Left ventricle myocardium inferior (tissue), 1 donor: ENCODE results near the gene SNX30. TPM values are rescaled to one million over a fixed set of nuclear protein-coding genes. Genes with fewer than 3 reads are reported as not detected.

Experiments
- DNase-seq: peaks from one replicate; pipeline ENCODE4 v3.0.0-alpha.2; 2020
- H3K27ac ChIP-seq: fragments of 200-600 bp; replicated peaks from 2 replicates; pipeline ENCODE4 v1.8.0; 2021
- H3K27me3 ChIP-seq: fragments of 200-600 bp; 2 replicates; pipeline ENCODE4 v1.8.0; 2021; ENCODE audit warnings: low read depth
- H3K36me3 ChIP-seq: fragments of 200-600 bp; 2 replicates; pipeline ENCODE4 v1.8.0; 2021
- H3K4me1 ChIP-seq: fragments of 200-600 bp; 2 replicates; pipeline ENCODE4 v1.8.0; 2021
- H3K4me3 ChIP-seq: fragments of 200-600 bp; 2 replicates; pipeline ENCODE4 v1.8.0; 2021; ENCODE audit warnings: mild to moderate bottlenecking, moderate library complexity
- H3K9me3 ChIP-seq: fragments of 200-600 bp; replicated peaks from 2 replicates; pipeline ENCODE4 v1.8.0; 2021
- intact Hi-C: fragments of 100-400 bp; cut with micrococcal nuclease; formaldehyde crosslinking; loops from one replicate; pipeline ENCODE4 v1.11.0; 2022
- long read RNA-seq: library from polyadenylated mRNA; unstranded; transcript quantifications from one replicate; pipeline ENCODE4 v2.0.0, GENCODE V29; 2021
- total RNA-seq: library from RNA; stranded (reverse); fragmentation: NEBNext Ultra II Directional; extraction: Animal tissue kit (Norgen Biotek cat#: 25700); gene quantifications from one replicate; pipeline ENCODE4 v1.2.1, GENCODE V29; 2021
- TF ChIP-seq, protein P1 (sequence below): fragments of 200-600 bp; IDR thresholded peaks from 2 replicates; pipeline ENCODE4 v1.8.0; 2021; ENCODE audit warnings: antibody characterized with exemption, mild to moderate bottlenecking, borderline replicate concordance
- donor health status: DM: no; HTN: yes; CAD: no; lungs with severe emphysema.

Gene SNX30, protein sequence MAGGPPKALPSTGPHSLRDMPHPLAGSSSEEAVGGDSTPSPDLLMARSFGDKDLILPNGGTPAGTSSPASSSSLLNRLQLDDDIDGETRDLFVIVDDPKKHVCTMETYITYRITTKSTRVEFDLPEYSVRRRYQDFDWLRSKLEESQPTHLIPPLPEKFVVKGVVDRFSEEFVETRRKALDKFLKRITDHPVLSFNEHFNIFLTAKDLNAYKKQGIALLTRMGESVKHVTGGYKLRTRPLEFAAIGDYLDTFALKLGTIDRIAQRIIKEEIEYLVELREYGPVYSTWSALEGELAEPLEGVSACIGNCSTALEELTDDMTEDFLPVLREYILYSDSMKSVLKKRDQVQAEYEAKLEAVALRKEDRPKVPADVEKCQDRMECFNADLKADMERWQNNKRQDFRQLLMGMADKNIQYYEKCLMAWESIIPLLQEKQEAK
- total RNA-seq: 3.2 TPM
- long read RNA-seq, full-length matches to known transcripts: 1 of 1 reads
- long read RNA-seq, partial matches to known transcripts: 0 of 1 reads
- long read RNA-seq, other reads (novel, unspliced or antisense): 0 of 1 reads

DNA sequence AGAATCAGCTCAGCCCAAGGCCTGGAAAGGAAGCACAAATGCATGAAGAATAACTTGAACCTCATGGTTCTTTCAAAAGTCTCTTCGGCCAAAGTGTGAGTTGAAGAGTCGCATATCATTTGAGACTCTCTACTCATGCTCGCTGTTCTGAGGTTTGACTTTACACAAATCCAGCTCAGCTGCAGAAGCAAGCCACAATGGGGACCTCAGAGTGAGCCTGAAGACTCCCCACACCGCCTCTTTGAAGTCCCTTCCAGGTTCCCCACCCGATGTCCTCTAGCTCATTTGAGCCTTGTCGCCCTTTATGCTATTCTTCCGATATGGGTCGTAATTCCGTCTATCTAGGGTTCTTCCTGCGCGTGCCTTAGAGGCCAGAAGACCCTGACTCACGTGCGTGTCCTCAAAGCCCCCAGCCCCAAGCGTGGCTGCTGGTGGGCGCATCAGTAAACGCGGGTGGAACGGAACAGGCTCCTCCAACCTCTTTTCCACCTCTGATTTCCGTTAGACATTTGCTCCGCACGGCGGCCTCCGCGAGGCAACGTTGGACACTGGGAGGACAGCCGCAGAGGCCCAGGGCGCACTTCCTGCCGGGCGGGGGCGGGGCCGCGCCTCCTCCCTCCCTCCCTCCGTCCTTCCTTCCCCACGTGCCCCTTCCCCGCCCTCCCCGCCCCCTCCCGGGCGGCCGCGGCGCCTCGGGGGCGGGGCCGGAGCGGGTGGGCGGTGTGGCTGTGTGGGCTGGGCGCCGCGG lies at the start of gene SNX30:
Gene SNX30 (plus strand): TSS at position 745 of the 748 bp plus-strand sequence. CDS start 242 bp downstream, outside the sequence.
- intact Hi-C loops: no loop called here
- Histone ChIP-seq H3K4me3 (peak within 1 kb of the TSS; percentile 99), H3K27ac (peak within 1 kb of the TSS; percentile 90), H3K36me3 (no peaks in the 10 kb centered on the region), H3K9me3 (no peaks in the 10 kb centered on the region), H3K27me3 (no peaks in the 10 kb centered on the region), H3K4me1 (peaks cover 51% of the 10 kb centered on the region)
- DNase-seq: peak; percentile 92
- TF ChIP-seq, protein P1, sequence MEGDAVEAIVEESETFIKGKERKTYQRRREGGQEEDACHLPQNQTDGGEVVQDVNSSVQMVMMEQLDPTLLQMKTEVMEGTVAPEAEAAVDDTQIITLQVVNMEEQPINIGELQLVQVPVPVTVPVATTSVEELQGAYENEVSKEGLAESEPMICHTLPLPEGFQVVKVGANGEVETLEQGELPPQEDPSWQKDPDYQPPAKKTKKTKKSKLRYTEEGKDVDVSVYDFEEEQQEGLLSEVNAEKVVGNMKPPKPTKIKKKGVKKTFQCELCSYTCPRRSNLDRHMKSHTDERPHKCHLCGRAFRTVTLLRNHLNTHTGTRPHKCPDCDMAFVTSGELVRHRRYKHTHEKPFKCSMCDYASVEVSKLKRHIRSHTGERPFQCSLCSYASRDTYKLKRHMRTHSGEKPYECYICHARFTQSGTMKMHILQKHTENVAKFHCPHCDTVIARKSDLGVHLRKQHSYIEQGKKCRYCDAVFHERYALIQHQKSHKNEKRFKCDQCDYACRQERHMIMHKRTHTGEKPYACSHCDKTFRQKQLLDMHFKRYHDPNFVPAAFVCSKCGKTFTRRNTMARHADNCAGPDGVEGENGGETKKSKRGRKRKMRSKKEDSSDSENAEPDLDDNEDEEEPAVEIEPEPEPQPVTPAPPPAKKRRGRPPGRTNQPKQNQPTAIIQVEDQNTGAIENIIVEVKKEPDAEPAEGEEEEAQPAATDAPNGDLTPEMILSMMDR: peak; percentile 18

- Histone ChIP-seq H3K27ac (no peak overlapping the region), H3K9me3 (no peaks in the 10 kb centered on the region), H3K4me3 (no peak overlapping the region), H3K36me3 (peaks cover 8% of the 10 kb centered on the region), H3K4me1 (no peaks in the 10 kb centered on the region), H3K27me3 (no peaks in the 10 kb centered on the region)
- TF ChIP-seq, protein P1: no peak
- intact Hi-C loops: no loop called here
- no peak for DNase-seq
Observed at GRCh38 chr9:112703304-112703703, 47.3 kb upstream of the SNX30 start.

DNA sequence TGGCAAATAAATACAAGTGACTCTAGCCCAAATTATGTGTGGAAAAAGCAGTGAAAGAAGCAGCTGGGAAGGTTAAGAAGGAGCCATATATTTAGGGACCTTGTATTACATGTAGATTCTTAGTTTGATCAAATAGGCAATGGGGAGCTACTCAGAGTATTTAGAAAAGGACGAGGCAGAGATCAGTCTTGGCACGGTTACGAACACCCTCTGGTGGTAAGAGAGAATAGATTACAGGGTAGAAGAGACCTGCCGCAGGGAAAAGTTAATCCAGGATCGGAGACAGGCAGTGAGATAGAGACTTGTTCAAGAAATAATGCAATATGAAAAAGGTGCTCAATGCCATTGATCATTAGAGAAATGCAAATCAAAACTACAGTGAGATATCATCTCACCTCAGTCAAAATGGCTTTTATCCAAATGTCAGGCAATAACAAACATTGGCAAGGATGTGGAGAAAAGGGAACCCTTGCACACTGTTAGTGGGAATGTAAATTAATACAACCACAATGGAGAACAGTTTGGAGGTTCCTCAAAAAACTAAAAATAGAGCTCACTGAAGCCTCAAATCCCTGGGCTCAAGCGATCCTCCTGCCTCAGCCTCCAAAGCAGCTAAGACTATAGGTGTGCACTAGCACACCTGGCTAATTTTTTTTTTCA lies 44.7 kb upstream of the SNX30 start:
- H3K9me3 ChIP-seq: no peaks in the 10 kb centered on the region
- no peak overlapping the region for H3K4me3 ChIP-seq
- peaks cover 3% of the 10 kb centered on the region for H3K36me3 ChIP-seq
- intact Hi-C loops: no loop called here
- peaks cover 3% of the 10 kb centered on the region for H3K4me1 ChIP-seq
- no peaks in the 10 kb centered on the region for H3K27me3 ChIP-seq
- DNase-seq: no peak
- no peak overlapping the region for H3K27ac ChIP-seq
- TF ChIP-seq, protein P1: peak; percentile 55

GRCh38 chr9:112711050-112711689 lies 39.4 kb upstream of the SNX30 start:
- intact Hi-C loops: no loop called here
- peaks cover 33% of the 10 kb centered on the region for H3K36me3 ChIP-seq
- no peak for DNase-seq
- TF ChIP-seq, protein P1: peak; percentile 60
- no peak overlapping the region for H3K27ac ChIP-seq
- H3K4me3 ChIP-seq: no peak overlapping the region
- peaks cover 9% of the 10 kb centered on the region for H3K4me1 ChIP-seq
- H3K9me3 ChIP-seq: peaks cover 13% of the 10 kb centered on the region
- H3K27me3 ChIP-seq: no peaks in the 10 kb centered on the region

- H3K9me3 ChIP-seq: peaks cover 13% of the 10 kb centered on the region
- intact Hi-C loops: no loop called here
- no peaks in the 10 kb centered on the region for H3K27me3 ChIP-seq
- H3K4me3 ChIP-seq: no peak overlapping the region
- TF ChIP-seq, protein P1: no peak
- no peak overlapping the region for H3K27ac ChIP-seq
- H3K36me3 ChIP-seq: peaks cover 36% of the 10 kb centered on the region
- peaks cover 24% of the 10 kb centered on the region for H3K4me1 ChIP-seq
- no peak for DNase-seq
Observed at GRCh38 chr9:112712678-112713077, 37.9 kb upstream of the SNX30 start.
